HEK293 (cell line): Measurements from ENCODE around the gene INTS2.

Experiments
- CTCF ChIA-PET: fragments of 350-600 bp; formaldehyde crosslinking; extraction: SDS; loops from one replicate; lab custom pipeline; 2021; ENCODE audit warnings: antibody characterized with exemption; lab: Yijun Ruan, JAX
- POLR2A ChIA-PET: fragments of 300-600 bp; formaldehyde crosslinking; extraction: SDS; loops from one replicate; lab custom pipeline; 2020; ENCODE audit warnings: antibody characterized with exemption, inconsistent platforms; lab: Yijun Ruan, JAX
- H3K27ac ChIP-seq: fragments of 200-500 bp; sonication (Bioruptor generic); 2 replicates; pipeline ENCODE4 v1.5.1; 2014; ENCODE audit warnings: low read depth, low read length, control low read depth, inconsistent platforms; ENCODE audit errors: extremely low read depth
- H3K36me3 ChIP-seq, 2 experiments: fragments of 200-500 bp in 1 of 2; sonication (Bioruptor generic) in 1 of 2; 1 replicate in 1 of 2; 2 replicates in 1 of 2; pipeline ENCODE4 v1.5.1; 2014 to 2017; ENCODE audit warnings: inconsistent platforms in 2 of 2, low read length in 2 of 2; ENCODE audit not compliant: control insufficient read depth in 2 of 2, insufficient read depth in 1 of 2
- H3K4me1 ChIP-seq: fragments of 200-500 bp; sonication (Bioruptor generic); 2 replicates; pipeline ENCODE4 v1.5.1; 2014; ENCODE audit warnings: mild to moderate bottlenecking, low read length, inconsistent platforms; ENCODE audit not compliant: control insufficient read depth, insufficient read depth
- H3K4me3 ChIP-seq: 2 replicates; pipeline ENCODE4 v1.5.1; 2011; ENCODE audit warnings: low read depth, mild to moderate bottlenecking, control low read depth, low read length, moderate library complexity
- H3K9me3 ChIP-seq: fragments of 200-500 bp; sonication (Bioruptor generic); 2 replicates; pipeline ENCODE4 v1.5.1; 2014; ENCODE audit warnings: low read depth, low read length, inconsistent platforms; ENCODE audit not compliant: control insufficient read depth, insufficient read depth
- FEZF1 ChIP-seq: fragments of 450-650 bp; formaldehyde crosslinking; IDR thresholded peaks from 2 replicates; pipeline ENCODE4 v1.5.1; 2016; ENCODE audit warnings: missing biosample characterization, missing genetic modification characterization
- GLI2 ChIP-seq: fragments of 450-650 bp; formaldehyde crosslinking; IDR thresholded peaks from 2 replicates; pipeline ENCODE4; 2017; ENCODE audit warnings: missing biosample characterization, missing genetic modification characterization, low read depth, borderline replicate concordance
- GLIS2 ChIP-seq: fragments of 450-650 bp; formaldehyde crosslinking; IDR thresholded peaks from 2 replicates; pipeline ENCODE4 v1.5.1; 2016; ENCODE audit warnings: missing biosample characterization, missing genetic modification characterization
- KLF1 ChIP-seq: fragments of 450-650 bp; formaldehyde crosslinking; IDR thresholded peaks from 2 replicates; pipeline ENCODE4 v1.5.1; 2016; ENCODE audit warnings: missing biosample characterization, missing genetic modification characterization
- OSR2 ChIP-seq: fragments of 450-650 bp; formaldehyde crosslinking; IDR thresholded peaks from 2 replicates; pipeline ENCODE4 v1.5.1; 2016; ENCODE audit warnings: missing biosample characterization, missing genetic modification characterization
- RBAK ChIP-seq: fragments of 450-650 bp; formaldehyde crosslinking; IDR thresholded peaks from 2 replicates; pipeline ENCODE4 v1.5.1; 2016; ENCODE audit warnings: missing biosample characterization, missing genetic modification characterization
- SP2 ChIP-seq: fragments of 450-650 bp; formaldehyde crosslinking; IDR thresholded peaks from 2 replicates; pipeline ENCODE4 v1.5.1; 2016; ENCODE audit warnings: missing biosample characterization, missing genetic modification characterization
- SP7 ChIP-seq: fragments of 450-650 bp; formaldehyde crosslinking; IDR thresholded peaks from 2 replicates; pipeline ENCODE4 v1.5.1; 2016; ENCODE audit warnings: missing biosample characterization, missing genetic modification characterization
- TRIM28 ChIP-seq: IDR thresholded peaks from 2 replicates; pipeline ENCODE4 v1.6.1; 2011; ENCODE audit warnings: low read length, control low read depth, borderline replicate concordance
- YY2 ChIP-seq: fragments of 450-650 bp; formaldehyde crosslinking; IDR thresholded peaks from 2 replicates; pipeline ENCODE4 v1.5.1; 2016; ENCODE audit warnings: missing biosample characterization, missing genetic modification characterization
- ZBTB17 ChIP-seq: fragments of 450-650 bp; formaldehyde crosslinking; IDR thresholded peaks from 2 replicates; pipeline ENCODE4 v1.5.1; 2016; ENCODE audit warnings: missing biosample characterization, missing genetic modification characterization
- ZNF311 ChIP-seq: fragments of 450-650 bp; formaldehyde crosslinking; IDR thresholded peaks from 2 replicates; pipeline ENCODE4 v1.5.1; 2017; ENCODE audit warnings: missing biosample characterization, missing genetic modification characterization, borderline replicate concordance
- ZNF341 ChIP-seq: fragments of 450-650 bp; formaldehyde crosslinking; IDR thresholded peaks from 2 replicates; pipeline ENCODE4; 2016; ENCODE audit warnings: low read depth, missing biosample characterization, missing genetic modification characterization
- ZNF423 ChIP-seq: fragments of 450-650 bp; formaldehyde crosslinking; IDR thresholded peaks from 2 replicates; pipeline ENCODE4 v1.5.1; 2016; ENCODE audit warnings: missing biosample characterization, missing genetic modification characterization
- ZNF521 ChIP-seq: fragments of 450-650 bp; formaldehyde crosslinking; IDR thresholded peaks from 2 replicates; pipeline ENCODE4 v1.5.1; 2017; ENCODE audit warnings: missing biosample characterization, mild to moderate bottlenecking, missing genetic modification characterization
- ZNF561 ChIP-seq: fragments of 450-650 bp; IDR thresholded peaks from 2 replicates; pipeline ENCODE4 v1.5.1; 2018; ENCODE audit warnings: missing biosample characterization, missing genetic modification characterization, borderline replicate concordance
- ZNF626 ChIP-seq: fragments of 450-650 bp; sonication (Bioruptor Pico); formaldehyde crosslinking; IDR thresholded peaks from 2 replicates; pipeline ENCODE4 v1.5.1; 2018; ENCODE audit warnings: missing biosample characterization, missing genetic modification characterization, inconsistent platforms
- ZNF791 ChIP-seq: fragments of 450-650 bp; formaldehyde crosslinking; IDR thresholded peaks from 2 replicates; pipeline ENCODE4 v1.5.1; 2016; ENCODE audit warnings: missing biosample characterization, missing genetic modification characterization
- ZNF792 ChIP-seq: fragments of 450-650 bp; formaldehyde crosslinking; IDR thresholded peaks from 2 replicates; pipeline ENCODE4 v1.5.1; 2016; ENCODE audit warnings: missing biosample characterization, missing genetic modification characterization
- ZXDB ChIP-seq: fragments of 450-650 bp; formaldehyde crosslinking; IDR thresholded peaks from 2 replicates; pipeline ENCODE4 v1.5.1; 2016; ENCODE audit warnings: missing biosample characterization, missing genetic modification characterization
- TF ChIP-seq, protein P1 (sequence below): fragments of 450-650 bp; formaldehyde crosslinking; conservative IDR thresholded peaks from 2 replicates; pipeline ENCODE4 v1.5.1; 2016; ENCODE audit warnings: low read depth, missing biosample characterization, missing genetic modification characterization
- TF ChIP-seq, protein P2 (sequence below): fragments of 450-650 bp; formaldehyde crosslinking; IDR thresholded peaks from 2 replicates; pipeline ENCODE4 v1.5.1; 2016; ENCODE audit warnings: missing biosample characterization, missing genetic modification characterization, low read depth

The INTS2 gene

DNA sequence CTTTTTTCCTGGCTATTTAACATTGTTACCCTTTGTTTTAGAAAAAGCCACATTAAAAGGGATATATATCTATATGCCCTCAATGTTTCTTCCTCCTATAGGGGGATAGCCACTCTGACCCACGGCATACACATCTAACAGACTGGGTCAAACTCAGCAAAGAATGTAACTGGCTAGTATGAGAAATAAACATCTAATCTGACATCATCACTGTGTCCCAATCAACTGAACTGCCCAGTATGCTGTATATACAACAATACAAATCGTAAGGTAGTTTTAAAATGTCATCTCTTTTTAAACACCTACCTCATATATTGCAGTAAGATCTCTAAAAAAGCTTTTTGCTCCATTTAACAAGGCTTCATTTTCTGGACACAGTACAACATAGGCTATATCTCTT, 39.9 kb upstream of the INTS2 start:
- H3K27ac ChIP-seq: no peak overlapping the region
- no peak for TF ChIP-seq ZNF561 (tag by site-specific recombination)
- no peak for TF ChIP-seq SP7 (tag by site-specific recombination)
- no peak for TF ChIP-seq GLIS2 (tag by site-specific recombination)
- TF ChIP-seq ZNF311 (tag by site-specific recombination): no peak
- no peak for TF ChIP-seq ZNF791 (tag by site-specific recombination)
- TF ChIP-seq OSR2 (tag by site-specific recombination): no peak
- no peak for TF ChIP-seq TRIM28
- no peak for TF ChIP-seq ZNF521 (tag by site-specific recombination)
- no peak for TF ChIP-seq SP2 (tag by site-specific recombination)
- no peak for TF ChIP-seq ZXDB (tag by site-specific recombination)
- TF ChIP-seq YY2: no peak
- H3K9me3 ChIP-seq: no peaks in the 10 kb centered on the region
- no peak overlapping the region for H3K4me3 ChIP-seq
- POLR2A ChIA-PET: no interaction called here
- H3K4me1 ChIP-seq: no peaks in the 10 kb centered on the region
- peaks cover 83 to 91% of the 10 kb centered on the region in 2 experiments for H3K36me3 ChIP-seq
- CTCF ChIA-PET: interaction anchor here (0.6 kb wide), 2 partner anchors 34 to 101 kb away, joined by 4 to 5 read pairs; no protein-coding TSS in a partner anchor

DNA sequence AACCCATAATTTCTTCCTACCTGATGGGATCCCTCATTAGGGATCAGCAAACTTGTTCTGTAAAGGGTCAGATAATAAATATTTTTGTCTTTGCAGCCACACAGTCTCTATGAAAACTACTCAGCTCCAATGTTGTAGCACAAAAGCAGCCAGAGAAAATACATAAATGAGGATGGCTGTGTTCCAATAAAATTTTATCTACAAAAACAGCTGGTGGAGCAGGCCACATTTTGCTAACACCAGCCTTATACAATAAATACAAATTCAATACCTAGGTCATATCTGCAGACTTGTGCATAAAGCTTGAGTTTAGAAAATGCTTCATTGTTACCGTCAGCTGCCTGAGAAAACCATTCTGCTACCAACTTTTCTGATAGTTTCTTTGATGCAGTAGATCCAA, 38.4 kb upstream of the INTS2 start:
- Histone ChIP-seq H3K27ac (no peak overlapping the region), H3K4me1 (no peaks in the 10 kb centered on the region)
- CTCF ChIA-PET: no interaction called here

More for the DNA sequence above, 38.4 kb upstream of the INTS2 start:
- POLR2A ChIA-PET: no interaction called here
- Histone ChIP-seq H3K36me3 (peaks cover 83 to 92% of the 10 kb centered on the region in 2 experiments), H3K4me3 (no peak overlapping the region), H3K9me3 (no peaks in the 10 kb centered on the region)
- TF ChIP-seq RBAK (tag by site-specific recombination) (no peak), ZBTB17 (tag by site-specific recombination) (no peak), KLF1 (tag by site-specific recombination) (no peak), ZNF423 (no peak), ZNF521 (tag by site-specific recombination) (no peak), ZNF561 (tag by site-specific recombination) (no peak), ZNF792 (tag by site-specific recombination) (no peak), GLI2 (tag by site-specific recombination) (no peak), ZNF626 (no peak), FEZF1 (no peak), ZNF341 (tag by site-specific recombination) (no peak)
- TF ChIP-seq, protein P1, sequence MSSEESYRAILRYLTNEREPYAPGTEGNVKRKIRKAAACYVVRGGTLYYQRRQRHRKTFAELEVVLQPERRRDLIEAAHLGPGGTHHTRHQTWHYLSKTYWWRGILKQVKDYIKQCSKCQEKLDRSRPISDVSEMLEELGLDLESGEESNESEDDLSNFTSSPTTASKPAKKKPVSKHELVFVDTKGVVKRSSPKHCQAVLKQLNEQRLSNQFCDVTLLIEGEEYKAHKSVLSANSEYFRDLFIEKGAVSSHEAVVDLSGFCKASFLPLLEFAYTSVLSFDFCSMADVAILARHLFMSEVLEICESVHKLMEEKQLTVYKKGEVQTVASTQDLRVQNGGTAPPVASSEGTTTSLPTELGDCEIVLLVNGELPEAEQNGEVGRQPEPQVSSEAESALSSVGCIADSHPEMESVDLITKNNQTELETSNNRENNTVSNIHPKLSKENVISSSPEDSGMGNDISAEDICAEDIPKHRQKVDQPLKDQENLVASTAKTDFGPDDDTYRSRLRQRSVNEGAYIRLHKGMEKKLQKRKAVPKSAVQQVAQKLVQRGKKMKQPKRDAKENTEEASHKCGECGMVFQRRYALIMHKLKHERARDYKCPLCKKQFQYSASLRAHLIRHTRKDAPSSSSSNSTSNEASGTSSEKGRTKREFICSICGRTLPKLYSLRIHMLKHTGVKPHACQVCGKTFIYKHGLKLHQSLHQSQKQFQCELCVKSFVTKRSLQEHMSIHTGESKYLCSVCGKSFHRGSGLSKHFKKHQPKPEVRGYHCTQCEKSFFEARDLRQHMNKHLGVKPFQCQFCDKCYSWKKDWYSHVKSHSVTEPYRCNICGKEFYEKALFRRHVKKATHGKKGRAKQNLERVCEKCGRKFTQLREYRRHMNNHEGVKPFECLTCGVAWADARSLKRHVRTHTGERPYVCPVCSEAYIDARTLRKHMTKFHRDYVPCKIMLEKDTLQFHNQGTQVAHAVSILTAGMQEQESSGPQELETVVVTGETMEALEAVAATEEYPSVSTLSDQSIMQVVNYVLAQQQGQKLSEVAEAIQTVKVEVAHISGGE (tag by site-specific recombination): no peak
- TF ChIP-seq, protein P2, sequence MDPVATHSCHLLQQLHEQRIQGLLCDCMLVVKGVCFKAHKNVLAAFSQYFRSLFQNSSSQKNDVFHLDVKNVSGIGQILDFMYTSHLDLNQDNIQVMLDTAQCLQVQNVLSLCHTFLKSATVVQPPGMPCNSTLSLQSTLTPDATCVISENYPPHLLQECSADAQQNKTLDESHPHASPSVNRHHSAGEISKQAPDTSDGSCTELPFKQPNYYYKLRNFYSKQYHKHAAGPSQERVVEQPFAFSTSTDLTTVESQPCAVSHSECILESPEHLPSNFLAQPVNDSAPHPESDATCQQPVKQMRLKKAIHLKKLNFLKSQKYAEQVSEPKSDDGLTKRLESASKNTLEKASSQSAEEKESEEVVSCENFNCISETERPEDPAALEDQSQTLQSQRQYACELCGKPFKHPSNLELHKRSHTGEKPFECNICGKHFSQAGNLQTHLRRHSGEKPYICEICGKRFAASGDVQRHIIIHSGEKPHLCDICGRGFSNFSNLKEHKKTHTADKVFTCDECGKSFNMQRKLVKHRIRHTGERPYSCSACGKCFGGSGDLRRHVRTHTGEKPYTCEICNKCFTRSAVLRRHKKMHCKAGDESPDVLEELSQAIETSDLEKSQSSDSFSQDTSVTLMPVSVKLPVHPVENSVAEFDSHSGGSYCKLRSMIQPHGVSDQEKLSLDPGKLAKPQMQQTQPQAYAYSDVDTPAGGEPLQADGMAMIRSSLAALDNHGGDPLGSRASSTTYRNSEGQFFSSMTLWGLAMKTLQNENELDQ (tag by site-specific recombination): no peak
